Prostate gland (tissue), 2 donors: Measurements from ENCODE around the gene PIGK. TPM values are rescaled to one million over a fixed set of nuclear protein-coding genes. Genes with fewer than 3 reads are reported as not detected.
"Not testable (repeated sequence)": the region's sequence is repeated elsewhere in the genome, so short reads cannot be mapped to it uniquely, and the experiment has no call there.

Experiments used
- DNase-seq: peaks from one replicate; pipeline ENCODE4 v3.0.0-alpha.2; 2019; ENCODE audit warnings: low spot score
- H3K27ac ChIP-seq, 2 donors: fragments of 200-600 bp; sonication (generic); 2 replicates each; pipeline ENCODE4 v1.5.1; 2017 to 2019
- H3K27me3 ChIP-seq: fragments of 200-600 bp; sonication (generic); replicated peaks from 2 replicates; pipeline ENCODE4 v1.5.1; 2019; ENCODE audit not compliant: insufficient read depth
- H3K36me3 ChIP-seq, 2 donors: fragments of 200-600 bp; sonication (generic); 1 replicate in 1 of 2; 2 replicates in 1 of 2; pipeline versions ENCODE4 v1.5.1 to v1.8.1; 2017 to 2019
- H3K4me1 ChIP-seq: fragments of 200-600 bp; sonication (generic); replicated peaks from 2 replicates; pipeline ENCODE4 v1.5.1; 2019
- H3K4me3 ChIP-seq, 2 donors: fragments of 200-600 bp; sonication (generic); 2 replicates each; pipeline ENCODE4 v1.5.1; 2017 to 2019
- H3K9me3 ChIP-seq: fragments of 200-600 bp; sonication (generic); 2 replicates; pipeline ENCODE4 v1.5.1; 2017
- POLR2A ChIP-seq: fragments of 450-650 bp; IDR thresholded peaks from one replicate; pipeline ENCODE4 v1.6.1; 2016; ENCODE audit warnings: antibody characterized with exemption, mild to moderate bottlenecking
- POLR2AphosphoS5 ChIP-seq: sonication (generic); formaldehyde crosslinking; IDR thresholded peaks from one replicate; pipeline ENCODE4 v1.6.1; 2017; ENCODE audit warnings: antibody characterized with exemption
- WGBS: methylation state at CpG from one replicate; pipeline ENCODE4 v1.1.5; 2018; 5-methylcytosine and 5-hydroxymethylcytosine counted together
- intact Hi-C: fragments of 100-400 bp; cut with DNase I; formaldehyde crosslinking; loops from one replicate; pipeline ENCODE4 v1.14.2; 2022
- total RNA-seq, 2 donors: library from RNA; depleted of rRNA; stranded (reverse); fragments of >200 nt; gene quantifications; one replicate each; pipeline ENCODE4 v1.1.0, GENCODE V29; 2016
- TF ChIP-seq, protein P1 (sequence below), 4 experiments: fragments of 200-600 bp in 2 of 4; fragments of 450-650 bp in 2 of 4; sonication (generic) in 2 of 4; IDR thresholded peaks; 1 replicate in 3 of 4; 2 replicates in 1 of 4; pipeline ENCODE4 v1.5.1; 2016 to 2019; ENCODE audit warnings: antibody characterized with exemption in 4 of 4, mild to moderate bottlenecking in 2 of 4, moderate library complexity in 2 of 4

The PIGK gene
- total RNA-seq, 2 donors from 2014 or later = 20.4 to 25.9 TPM

DNA sequence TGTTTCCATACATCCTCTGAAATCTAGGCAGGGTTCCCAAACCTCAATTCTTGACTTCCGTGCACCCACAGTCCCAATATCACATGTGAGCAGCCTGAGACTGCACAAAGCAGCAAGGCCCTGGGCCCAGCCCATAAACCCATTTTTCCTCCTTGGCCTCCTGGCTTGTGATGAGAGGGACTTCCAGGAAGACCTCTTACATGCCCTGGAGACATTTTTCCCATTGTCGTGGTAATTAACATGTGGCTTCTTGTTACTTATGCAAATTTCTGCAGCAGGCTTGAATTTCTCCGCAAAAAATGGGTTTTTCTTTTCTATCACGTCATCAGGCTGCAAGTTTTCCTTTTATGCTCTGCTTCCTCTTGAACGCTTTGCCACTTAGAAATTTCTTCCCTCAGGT lies 3.3 kb upstream of the PIGK start:
- no peak overlapping the region for H3K4me3 ChIP-seq
- H3K36me3 ChIP-seq = no peaks in the 10 kb centered on the region
- WGBS = 85% methylated on average over 5 of the region's 5 CpGs
- no peaks in the 10 kb centered on the region for H3K27me3 ChIP-seq
- no peak overlapping the region for H3K27ac ChIP-seq
- no peaks in the 10 kb centered on the region for H3K9me3 ChIP-seq
- no peaks in the 10 kb centered on the region for H3K4me1 ChIP-seq
- no peak for DNase-seq
- intact Hi-C loops = no loop called here
- TF ChIP-seq POLR2AphosphoS5 (no peak), POLR2A (no peak)
- TF ChIP-seq, protein P1, sequence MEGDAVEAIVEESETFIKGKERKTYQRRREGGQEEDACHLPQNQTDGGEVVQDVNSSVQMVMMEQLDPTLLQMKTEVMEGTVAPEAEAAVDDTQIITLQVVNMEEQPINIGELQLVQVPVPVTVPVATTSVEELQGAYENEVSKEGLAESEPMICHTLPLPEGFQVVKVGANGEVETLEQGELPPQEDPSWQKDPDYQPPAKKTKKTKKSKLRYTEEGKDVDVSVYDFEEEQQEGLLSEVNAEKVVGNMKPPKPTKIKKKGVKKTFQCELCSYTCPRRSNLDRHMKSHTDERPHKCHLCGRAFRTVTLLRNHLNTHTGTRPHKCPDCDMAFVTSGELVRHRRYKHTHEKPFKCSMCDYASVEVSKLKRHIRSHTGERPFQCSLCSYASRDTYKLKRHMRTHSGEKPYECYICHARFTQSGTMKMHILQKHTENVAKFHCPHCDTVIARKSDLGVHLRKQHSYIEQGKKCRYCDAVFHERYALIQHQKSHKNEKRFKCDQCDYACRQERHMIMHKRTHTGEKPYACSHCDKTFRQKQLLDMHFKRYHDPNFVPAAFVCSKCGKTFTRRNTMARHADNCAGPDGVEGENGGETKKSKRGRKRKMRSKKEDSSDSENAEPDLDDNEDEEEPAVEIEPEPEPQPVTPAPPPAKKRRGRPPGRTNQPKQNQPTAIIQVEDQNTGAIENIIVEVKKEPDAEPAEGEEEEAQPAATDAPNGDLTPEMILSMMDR (IDR thresholded peaks at IDR 0.05) = no peak

DNA sequence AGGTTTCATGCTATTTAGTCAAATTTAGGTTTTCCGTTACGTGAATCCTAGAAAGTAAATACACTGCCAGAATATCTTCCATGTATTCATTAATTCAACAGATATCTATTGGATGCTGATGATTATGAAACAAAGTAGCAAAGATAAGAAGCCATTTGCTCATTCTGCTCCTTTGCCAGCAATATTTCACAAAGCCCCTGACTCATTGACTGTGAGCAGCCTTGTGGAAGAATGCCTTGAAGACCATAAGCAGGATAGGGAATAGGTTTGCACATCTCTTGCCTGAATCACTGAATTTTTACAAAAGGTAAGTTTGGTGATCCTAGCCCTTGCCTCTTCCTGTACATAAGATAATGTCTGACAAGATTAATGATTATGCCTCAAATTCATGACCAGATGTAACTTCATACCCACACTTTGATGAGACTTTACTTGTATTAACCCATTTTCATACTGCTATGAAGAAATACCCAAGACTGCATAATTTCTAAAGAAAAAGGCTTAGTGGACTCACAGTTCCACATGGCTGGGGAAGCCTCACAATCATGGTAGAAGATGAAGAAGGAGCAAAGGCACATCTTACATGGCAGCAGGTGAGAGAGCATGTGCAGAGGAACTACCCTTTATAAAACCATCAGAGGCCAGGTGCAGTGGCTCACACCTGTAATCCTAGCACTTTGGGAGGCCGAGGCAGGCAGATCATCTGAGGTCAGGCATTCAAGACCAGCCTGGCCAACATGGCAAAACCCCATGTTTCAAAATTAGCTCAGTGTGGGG lies 1.6 kb upstream of the PIGK start:
- no peak for TF ChIP-seq POLR2AphosphoS5
- TF ChIP-seq POLR2A = no peak
- TF ChIP-seq, protein P1 (IDR thresholded peaks at IDR 0.05) = no peak
- DNase-seq = no peak
- intact Hi-C loops = no loop called here
- 65% methylated on average over 3 of the region's 3 CpGs for WGBS
- H3K9me3 ChIP-seq = no peaks in the 10 kb centered on the region
- H3K36me3 ChIP-seq = no peaks in the 10 kb centered on the region
- H3K4me3 ChIP-seq = no peak overlapping the region
- H3K27ac ChIP-seq = no peak overlapping the region
- no peaks in the 10 kb centered on the region for H3K27me3 ChIP-seq
- H3K4me1 ChIP-seq = no peaks in the 10 kb centered on the region

DNA sequence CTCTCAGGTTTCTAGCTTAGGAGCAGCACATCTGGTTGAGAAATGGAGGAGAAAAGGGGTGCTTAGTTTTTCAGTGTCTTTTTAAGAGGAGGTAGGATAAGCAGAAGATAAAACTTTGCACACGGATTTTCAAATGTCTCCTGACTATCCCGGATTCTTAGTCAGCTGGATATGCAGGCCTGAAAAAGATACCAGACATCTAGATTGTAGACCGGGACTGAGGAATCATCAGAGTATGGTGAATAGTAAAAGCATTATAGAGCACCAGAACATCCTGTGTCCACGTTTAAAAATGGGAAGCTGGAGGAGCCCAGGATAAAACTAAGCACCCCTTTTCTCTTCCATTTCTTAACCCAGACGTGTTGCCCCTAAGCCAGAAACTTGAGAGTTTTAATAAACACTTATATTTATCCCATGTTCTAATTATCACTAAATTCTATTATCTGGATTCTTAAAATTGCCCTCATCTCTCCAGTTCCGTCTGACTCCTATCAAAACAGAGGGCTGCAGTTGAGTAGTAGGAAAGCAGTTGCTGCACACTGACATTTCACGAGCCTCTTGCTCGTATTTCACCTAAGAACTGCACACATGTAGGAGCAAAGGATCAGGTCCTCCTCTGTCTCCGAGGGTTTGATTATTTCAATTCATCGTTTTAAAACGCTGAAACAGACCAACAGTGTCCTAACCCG lies 609 bp downstream of the PIGK start:
- H3K36me3 ChIP-seq = no peaks in the 10 kb centered on the region
- no peak for DNase-seq
- no peaks in the 10 kb centered on the region for H3K27me3 ChIP-seq
- no peaks in the 10 kb centered on the region for H3K4me1 ChIP-seq
- intact Hi-C loops = no loop called here
- TF ChIP-seq, protein P1 (IDR thresholded peaks at IDR 0.05) = no peak
- TF ChIP-seq POLR2A (no peak), POLR2AphosphoS5 (no peak)
- 5% methylated on average over 12 of the region's 12 CpGs for WGBS
- H3K9me3 ChIP-seq = no peaks in the 10 kb centered on the region
- peak overlapping the region; percentile 60 to 65 for H3K4me3 ChIP-seq
- H3K27ac ChIP-seq = peak overlapping the region; percentile 77 to 79

DNA sequence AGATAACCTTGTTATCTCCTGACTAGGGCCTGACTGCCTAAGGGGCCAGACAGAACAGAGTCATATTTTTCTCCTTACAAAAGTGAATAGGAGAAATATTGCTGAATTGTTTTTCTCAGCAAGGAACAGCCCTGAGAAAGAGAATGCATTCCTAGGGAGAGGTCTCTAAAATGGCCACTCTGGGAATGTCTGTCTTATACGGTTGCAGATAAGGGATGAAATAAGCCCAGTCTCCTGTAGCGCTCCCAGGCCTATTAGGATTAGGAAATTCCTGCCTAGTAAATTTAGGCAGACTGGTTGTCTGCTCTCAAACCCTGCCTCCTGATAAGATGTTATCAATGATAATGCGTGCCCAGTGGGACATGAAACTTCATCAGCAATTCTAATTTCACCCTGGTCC lies 15.2 kb downstream of the PIGK start:
- H3K36me3 ChIP-seq = not testable (repeated sequence)

DNA sequence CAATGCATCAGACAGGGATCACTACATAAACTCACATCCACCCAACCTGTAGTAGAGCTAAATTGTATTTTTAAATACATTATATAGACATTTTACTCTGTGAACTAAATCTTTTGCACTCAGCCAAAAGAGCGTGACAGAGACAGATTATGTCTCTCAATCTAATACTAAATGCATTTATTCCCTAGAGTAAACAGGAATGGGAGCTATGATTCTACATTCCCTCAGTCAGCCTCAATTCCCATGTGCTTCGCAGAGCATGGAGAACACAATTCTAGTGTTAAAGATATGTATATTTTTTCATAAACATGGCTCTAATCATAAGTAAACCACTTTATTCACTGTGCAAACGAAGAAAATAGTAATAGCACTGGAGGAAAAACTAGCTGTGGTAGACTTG lies 16.5 kb downstream of the PIGK start:
- WGBS = 56% methylated on average over 3 of the region's 3 CpGs
- TF ChIP-seq POLR2A = no peak
- TF ChIP-seq, protein P1 (IDR thresholded peaks at IDR 0.05) = no peak
- Histone ChIP-seq H3K36me3 (no peaks in the 10 kb centered on the region), H3K9me3 (no peaks in the 10 kb centered on the region), H3K27ac (no peak overlapping the region), H3K27me3 (no peaks in the 10 kb centered on the region), H3K4me3 (no peak overlapping the region), H3K4me1 (no peaks in the 10 kb centered on the region)
- DNase-seq = no peak
- intact Hi-C loops = no loop called here

More for the DNA sequence above, 15.2 kb downstream of the PIGK start:
- H3K27ac ChIP-seq, H3K4me1 ChIP-seq, H3K4me3 ChIP-seq, H3K9me3 ChIP-seq, intact Hi-C loops, DNase-seq, H3K27me3 ChIP-seq: not testable (repeated sequence)
- WGBS = 99% methylated on average over 3 of the region's 3 CpGs
